CD4-positive, alpha-beta T cell treated with Interleukin-12 subunit alpha and Interleukin-12 subunit beta, for 1 hour (primary cell): ENCODE measurements around the gene NKAIN4.
"Not testable (repeated sequence)": the region's sequence is repeated elsewhere in the genome, so short reads cannot be mapped to it uniquely, and the experiment has no call there.

ENCODE experiments used
- DNase-seq: peaks from one replicate; pipeline ENCODE4 v3.0.0-alpha.2; 2020

The NKAIN4 gene

DNA sequence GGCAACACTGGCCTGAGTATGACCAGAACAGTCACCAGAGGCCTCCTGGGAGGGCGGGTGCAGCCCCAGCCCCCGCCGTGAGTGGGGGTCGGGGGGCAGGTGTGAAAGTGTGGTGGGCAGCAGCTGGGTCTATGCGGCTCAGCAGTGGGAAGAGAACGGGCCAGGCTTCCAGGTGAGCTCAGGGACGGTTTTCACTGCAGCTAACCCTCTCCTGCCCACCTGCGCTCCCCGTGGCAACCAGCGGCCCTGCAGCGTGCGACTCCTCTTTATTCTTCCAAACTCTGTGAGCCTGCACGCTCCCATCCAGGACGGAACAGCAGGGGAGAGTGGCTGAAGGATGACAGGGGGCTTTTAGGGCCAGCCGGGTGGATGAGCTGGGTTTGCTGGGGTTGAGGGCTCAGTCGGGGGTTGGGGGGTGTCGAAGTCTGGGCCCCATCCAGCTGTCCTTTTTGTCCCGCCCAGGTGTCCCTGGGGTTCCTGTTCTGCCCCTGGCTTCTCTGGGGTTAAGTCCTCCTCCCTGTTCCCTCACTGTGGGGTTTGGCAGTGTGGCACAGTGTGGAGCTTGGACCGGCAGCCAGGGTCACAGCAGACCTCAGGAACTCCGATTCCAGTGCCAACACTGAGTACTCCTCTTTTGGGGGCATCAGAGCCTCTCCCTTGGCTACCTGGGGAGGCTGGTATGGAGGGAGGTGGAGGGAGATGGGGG lies 19.4 kb downstream of the NKAIN4 start:
- DNase-seq, result peak; percentile 12

DNA sequence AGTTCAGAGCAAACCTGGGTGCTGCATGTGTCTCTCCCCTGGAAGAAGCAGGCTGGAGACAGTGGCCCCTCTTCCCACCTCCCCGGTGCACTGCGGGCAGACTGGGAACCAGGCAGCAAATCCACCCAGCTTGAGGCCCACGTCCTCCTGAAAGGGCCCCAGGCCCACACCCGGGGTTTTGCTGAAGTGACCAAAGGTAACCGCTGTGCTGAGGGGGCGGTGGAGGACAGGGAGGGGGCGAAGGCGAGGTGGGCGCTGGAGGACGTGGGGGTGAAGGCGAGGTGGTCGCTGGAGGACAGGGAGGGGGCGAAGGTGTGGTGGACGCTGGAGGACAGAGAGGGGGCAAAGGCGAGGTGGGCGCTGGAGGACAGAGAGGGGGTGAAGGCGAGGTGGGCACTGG lies 20.3 kb downstream of the NKAIN4 start:
- DNase-seq, result no peak

DNA sequence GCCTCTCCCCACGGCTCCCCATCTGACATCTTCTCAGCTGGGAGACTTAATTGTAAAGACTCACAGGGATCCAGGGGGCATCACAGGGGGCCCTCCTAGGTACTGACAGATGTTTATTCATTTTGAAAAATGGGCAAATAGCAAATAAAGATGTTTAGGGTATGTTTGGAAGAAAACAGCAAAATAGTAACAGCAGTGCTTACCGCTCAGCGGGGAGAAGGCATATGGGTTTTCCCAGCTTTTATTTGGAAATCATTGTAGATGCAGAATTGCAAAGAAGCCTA lies 21.3 kb downstream of the NKAIN4 start:
- DNase-seq, result no peak

DNA sequence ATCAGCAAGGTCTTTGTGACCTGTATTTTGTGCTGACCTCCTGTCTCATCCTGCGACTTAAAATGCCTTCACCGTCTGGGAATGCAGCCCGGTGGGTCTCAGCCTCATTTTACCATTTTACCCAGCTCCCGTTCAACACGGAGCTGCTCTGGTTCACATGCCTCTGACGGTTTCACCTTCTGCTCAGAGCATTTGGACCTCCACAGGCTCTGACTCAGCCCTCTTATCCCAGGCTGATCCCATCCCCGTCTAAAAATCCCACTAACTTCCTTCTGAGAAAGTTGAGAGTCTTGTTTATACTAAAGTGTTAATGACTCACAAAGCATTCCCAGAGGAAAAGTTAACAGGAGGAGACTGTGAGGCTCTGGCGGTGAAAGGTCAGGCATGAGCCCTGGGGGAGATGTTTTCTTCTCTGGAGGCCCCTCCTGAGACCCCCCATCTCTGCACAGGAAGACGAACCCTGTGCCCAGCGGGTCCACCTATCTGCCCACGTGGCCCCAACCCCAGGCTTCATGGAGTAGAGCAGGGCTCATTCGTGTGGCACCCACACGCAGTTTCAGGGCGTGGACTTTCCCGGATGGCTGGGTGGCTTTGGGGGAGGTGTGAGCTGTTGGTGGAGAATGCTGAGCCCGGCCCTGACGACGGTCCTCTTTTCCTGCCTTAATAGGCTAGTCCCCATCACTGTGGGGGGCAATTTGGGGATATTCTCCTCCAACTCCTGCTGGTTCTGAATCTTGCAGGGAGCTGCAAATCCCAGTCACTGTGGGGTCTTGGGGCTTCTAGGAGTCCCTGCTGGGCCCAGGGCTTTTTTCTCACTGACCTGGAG lies 21.8 kb downstream of the NKAIN4 start:
- DNase-seq, result no peak

DNA sequence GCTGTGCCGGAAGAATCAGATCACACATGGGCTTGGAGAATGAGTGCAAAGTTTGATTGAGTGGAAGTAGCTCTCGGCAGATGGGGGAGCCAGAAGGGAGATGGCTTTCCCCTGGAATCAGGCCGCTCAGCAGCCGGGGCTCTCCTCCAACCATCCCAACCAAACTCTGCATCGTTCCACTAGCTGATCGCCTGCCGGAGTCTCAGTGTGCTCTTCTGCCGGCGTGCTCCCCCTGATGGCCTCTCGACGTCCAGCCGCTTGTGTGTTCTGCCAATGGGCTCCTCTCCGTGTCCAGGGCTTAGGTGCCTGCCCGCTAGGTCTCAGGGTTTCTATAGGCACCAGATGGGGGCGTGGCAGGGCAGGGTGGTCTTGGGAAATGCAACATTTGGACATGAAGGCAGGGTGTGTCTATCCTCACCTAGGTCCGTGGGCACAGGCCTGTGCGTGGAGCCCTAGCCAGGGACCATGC lies 23.4 kb downstream of the NKAIN4 start:
- DNase-seq, result no peak

DNA sequence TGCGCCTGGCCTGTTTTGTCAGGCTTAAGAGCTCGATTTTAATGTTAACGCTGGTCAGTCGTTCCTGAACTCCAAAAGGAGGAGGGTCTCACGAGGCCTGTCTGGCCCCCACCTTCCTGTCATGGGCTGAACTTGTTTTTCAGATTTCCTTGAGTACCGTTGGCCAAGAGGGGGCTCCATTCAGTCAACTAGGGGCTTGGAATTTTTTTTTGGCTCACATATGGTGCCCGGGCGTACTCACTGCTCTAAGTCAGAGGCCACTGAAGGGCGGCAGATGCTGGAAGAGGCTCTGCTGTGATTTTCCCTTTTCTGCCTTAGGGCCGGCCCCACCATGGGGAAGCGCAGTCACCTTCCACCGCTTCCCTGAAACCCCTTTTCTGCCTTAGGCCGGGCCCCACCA lies 25.5 kb downstream of the NKAIN4 start:
- DNase-seq, result no peak

DNA sequence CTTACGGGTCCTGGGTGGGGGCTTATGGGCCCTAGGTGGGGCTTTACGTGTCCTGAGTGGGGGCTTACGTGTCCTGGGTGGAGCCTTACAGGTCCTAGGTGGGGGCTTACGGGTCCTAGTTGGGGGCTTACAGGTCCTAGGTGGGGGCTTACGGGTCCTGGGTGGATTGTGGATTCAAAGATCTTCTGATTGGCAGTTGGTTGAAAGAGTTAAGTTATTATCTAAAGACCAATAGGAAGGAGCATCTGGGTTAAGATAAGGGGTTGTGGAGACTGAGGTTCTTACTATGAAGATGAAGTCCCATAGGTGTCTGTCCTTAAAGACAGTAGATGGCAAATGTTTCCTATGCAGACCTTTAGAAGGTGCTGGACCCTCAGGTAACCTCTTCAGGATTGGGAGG lies 27.0 kb downstream of the NKAIN4 start:
- no peak for DNase-seq

DNA sequence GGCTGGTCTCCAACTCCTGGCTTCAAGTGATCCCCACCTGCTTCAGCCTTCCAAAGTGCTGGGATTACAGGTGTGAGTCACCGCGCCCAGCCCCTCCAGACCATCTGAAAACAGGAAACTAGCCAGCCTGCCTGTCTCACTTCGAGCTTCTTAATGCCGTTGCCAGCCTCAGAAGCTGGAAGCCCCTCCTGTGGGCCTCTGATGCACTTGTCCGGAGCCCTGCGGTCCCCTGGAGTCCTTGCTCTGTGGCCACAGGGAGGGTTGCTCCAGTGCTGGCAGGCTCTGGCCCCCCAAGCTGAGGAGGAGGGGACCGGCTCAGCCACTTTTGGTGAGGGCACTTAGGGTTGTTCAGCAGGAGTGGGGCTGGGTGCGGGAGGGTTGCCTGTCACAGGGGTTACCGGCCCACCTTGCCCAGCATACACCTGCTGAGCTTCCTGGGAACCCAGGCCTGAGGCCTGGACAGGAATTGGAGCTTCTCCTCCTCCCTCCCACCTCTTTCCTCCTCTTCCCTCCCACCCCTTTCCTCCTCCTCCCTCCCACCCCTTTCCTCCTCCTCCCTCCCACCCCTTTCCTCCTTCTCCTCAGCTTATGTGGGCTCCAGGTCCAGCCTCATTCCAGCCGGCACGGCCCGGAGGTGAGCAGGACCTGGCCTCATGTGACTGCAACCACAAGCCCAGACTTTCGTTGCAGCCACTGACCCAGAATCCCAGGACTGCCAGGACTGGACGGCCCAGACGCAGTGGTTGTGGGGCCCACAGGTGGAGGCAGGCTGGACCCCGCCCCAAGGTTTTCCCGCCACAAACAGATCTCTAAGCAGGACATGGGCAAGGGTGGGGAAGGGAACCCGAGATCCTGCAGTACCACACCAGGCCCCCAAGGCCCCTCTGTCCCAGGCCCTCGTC lies 28.0 kb downstream of the NKAIN4 start:
- no peak for DNase-seq

DNA sequence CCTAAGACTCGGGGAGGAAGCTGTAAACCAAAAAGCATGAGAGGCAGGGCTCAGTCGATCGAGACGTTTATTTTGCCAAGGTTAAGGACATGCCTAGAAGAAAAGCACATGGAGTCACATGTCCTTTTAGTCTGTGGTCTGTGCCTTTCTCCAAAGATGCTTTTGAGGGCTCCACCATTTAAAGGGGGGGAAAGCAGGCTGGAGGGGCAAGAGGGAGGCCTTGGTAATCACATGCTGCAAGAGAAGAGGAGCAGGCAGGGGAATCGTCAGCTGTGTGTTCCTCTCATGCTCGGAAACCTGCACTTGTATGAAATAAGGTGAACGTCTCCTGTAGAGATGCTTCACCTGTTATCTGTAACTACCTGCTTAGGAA lies 29.2 kb downstream of the NKAIN4 start:
- no peak for DNase-seq

DNA sequence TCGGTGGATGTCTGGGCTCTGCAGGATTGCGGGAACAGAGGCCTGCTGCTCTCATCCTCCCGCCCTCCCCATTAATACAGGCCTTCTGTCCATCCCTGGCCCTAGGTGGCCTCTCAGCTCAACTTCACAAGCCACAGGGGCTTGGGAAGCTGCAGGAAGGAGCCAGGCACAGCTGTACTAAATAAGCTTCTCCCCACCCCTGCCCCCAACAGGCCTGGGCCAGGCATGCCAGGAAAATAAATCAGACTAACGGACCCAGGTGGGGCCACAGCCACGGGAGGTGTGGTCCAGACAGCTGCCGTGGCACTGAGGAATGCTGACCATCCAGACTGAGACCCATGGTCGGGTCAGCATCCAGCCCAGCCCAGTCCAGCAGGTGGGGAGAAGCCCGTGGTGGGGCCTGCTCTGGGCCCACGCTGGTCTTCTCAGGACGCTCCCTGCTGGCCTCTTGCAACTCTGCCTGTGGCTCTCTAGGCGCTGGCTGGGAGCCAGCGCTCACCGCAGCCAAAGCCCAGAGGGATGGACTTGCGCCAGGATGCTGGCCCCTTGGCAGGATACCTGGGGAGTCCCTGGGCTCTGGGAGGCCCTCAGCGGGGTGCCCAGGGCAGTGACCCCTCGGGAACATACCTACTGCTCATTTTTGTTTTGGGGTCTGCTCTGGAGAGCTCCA lies 29.7 kb downstream of the NKAIN4 start:
- DNase-seq, result no peak

DNA sequence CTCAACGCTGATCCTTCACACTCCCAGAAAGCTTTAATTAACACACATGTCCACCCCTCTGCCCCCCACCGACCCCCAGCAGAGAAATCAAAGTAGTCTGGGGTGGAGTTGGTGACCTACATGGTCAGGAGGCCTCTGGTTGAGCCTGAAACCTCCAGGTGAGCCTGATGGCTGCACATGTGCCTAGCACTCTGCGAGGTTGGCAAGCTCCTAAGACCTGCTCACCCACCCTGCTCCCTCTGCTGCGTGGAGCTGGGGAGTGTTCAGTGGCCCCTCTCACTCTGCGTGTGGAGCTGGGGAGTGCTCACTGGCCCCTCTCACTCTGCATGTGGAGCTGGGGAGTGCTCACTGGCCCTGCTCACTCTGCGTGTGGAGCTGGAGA lies 30.4 kb downstream of the NKAIN4 start:
- DNase-seq, result no peak

DNA sequence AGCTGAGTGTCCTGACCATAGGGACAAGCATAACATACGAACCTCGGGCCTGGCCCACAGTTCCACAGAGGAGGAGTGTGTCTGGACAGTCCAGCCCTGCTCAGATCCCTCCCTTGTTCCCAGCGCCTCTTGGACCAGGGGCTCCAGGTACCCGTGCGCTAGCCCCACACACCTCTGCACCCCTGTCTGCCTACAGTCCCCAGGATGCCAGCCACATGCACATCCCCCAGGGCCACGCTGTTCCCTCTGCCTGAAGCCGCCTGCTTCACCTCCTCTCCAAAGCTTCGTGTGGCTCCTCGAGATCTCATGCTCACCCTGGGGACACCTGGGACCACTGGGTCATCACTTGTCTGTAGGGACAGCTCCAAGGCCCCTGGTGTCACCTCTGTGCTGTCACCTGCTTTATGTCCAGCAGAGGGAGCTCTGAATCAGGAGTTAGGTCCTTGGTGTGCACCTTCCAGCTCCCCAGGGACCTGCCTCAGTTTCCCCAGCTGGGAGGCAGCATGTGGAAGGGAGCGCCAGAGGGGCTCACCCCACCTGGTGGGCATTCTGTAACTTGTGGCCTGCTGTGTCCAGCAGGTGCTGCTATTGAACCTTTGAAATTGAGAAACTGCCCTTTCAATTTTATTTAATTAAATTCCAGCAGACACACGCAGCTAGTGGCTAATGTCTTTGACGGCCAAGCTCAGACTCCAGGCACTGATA lies 31.0 kb downstream of the NKAIN4 start:
- peak; percentile 52 for DNase-seq

DNA sequence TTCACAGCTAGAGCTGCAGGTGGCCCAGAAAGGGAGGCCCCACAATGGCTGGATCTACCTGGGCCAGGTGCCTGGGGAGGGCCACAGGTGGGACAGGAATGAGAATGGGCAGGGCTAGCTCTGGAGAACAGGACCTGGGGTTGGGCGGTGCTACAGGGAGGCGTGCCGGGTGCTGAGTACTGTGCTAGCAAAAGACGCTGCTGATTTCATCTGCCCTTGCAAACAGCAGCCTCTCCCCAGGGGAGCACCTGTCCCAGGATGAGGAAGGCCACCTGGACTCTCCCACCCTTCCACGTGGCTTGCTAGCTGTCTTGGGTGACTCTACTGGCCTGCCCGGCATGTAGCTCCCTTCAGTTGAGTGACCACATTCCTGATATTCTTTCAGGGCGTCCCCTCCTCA lies 31.7 kb downstream of the NKAIN4 start:
- DNase-seq, result no peak

DNA sequence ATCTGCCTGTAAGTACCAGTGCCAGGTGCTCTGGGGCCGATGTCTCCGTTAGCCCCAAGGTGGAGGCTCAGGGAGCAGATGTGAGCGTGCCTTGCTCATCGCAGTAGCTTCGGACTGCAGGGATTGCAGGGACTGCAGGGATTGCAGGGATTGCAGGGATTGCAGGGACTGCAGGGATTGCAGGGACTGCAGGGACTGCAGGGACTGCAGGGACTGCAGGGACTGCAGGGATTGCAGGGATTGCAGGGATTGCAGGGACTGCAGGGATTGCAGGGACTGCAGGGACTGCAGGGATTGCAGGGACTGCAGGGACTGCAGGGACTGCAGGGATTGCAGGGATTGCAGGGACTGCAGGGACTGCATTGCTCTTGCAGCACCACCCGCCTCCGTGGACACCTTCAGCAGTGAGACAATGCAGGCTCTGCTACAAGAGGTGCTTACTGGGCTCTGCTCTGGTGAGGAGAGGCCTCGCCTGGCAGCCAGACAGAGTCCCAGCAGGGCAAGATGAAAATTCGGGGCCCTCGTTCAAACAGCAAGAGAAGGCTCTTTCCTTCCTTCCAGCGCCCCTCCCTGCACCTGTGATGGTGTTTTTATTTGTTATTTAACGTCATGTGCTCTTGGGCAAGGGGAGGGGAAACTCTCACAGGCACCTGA lies 32.7 kb downstream of the NKAIN4 start:
- not testable (repeated sequence) for DNase-seq

DNA sequence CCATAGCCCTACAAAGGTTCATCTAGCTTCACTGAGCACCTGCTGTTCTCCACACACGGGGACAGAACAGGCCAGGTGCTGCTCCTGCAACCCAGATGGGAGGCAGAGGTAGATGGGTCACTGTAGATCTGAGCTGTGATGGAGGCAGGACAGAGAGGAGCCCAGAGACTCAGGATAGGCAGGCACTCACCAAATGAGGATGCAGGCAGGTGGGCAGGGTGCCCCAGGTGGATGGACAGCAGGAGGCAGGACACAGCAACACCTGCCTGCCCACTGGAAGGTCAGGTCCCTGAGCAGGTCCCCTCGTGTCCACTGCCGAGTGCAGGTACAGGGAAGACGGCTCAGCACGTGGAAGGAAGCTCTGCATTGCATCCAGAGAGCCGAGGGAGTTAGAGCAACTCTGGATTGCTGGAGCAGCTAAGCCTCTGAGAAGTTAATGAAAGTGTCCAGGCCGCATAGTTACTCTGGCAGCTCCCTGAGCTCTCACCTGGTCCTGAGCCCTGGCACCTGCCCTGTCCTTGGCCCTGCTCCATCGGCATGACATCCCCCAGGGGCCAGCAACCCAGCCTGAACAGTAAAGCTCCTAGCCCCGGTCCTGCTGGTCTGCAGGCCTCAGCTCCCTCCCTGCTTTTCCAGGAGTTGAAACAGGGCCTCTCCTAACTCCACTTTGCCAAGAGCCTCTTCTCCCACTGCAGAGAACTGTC lies 33.4 kb downstream of the NKAIN4 start:
- no peak for DNase-seq

DNA sequence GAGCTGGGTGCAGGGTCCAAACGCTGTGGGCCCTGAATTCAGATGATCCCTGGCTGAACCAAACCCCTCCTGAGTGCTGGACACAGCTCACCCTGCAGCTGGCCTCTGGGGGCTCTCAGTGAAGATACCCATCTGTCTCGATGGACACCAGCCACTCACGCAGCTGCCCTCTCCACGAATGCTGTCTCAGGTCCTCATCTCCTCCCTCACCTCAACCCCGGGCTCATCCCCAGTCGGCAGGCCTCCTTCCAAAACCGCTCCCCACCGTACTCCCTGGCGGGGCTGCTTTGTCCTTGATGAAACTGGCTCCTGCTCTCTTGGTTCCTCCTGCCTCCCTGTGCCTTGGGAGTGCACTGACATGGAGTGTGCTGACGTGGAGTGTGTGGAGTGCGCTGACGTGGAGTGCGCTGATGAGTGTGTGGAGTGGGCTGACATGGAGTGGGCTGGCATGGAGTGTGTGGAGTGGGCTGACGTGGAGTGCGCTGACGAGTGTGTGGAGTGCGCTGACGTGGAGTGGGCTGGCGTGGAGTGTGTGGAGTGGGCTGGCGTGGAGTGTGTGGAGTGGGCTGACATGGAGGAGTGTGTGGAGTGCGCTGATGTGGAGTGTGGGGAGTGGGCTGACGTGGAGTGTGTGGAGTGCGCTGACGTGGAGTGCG lies 34.3 kb downstream of the NKAIN4 start:
- DNase-seq, result no peak

DNA sequence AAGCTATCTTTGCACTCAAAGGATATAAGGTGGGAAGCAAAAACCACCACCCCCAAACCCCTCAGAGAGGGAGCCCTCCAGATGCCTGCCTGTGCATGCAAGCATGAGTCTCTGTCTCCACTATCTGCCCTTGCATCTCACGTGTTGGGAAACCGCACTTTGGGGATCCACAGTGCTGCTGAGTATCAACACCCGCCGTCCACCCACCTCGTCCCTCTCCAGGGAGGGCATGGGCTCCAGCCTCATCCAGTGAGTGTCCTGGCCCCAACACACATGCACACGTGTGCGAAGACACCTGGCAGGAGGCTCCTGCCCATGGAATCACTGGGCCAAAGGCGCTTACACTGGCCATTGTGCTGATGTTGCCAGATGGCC lies 34.8 kb downstream of the NKAIN4 start:
- DNase-seq, result no peak

DNA sequence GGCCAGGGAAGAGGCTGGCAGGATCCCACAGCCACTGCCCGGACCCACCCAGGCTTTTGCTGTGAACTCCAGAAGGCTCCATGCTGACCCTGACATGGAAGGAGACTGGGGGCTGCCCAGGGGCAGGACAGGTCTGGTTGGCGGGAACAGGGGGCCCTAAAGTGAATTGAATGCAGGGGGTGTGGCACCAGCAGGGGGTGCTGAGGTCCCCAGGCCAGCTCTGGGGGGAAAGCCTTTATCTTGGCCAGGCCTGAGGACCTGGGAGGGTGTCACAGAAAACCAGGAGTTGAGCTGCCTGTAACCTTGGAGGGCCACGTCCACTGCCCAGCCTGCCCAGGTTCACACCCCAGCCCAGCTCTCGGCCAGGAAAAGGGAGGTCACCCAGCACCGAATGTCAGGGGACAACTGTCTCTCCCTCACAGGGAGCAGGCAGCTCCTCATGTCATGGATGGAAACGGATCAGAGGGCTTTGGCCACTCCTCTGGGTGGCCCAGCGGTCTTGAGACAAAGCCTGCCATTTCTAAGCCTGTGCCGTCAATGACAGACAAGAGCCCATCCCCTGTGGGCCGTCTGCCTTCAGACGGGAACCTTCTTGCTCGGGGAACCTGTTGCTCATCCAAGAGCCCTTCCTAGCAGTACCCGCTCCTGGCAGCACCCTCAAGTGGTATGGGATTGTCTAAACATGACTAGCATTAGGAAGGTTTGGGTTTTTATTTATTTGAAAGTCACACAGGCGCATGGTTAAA lies 35.4 kb downstream of the NKAIN4 start:
- DNase-seq, result no peak

DNA sequence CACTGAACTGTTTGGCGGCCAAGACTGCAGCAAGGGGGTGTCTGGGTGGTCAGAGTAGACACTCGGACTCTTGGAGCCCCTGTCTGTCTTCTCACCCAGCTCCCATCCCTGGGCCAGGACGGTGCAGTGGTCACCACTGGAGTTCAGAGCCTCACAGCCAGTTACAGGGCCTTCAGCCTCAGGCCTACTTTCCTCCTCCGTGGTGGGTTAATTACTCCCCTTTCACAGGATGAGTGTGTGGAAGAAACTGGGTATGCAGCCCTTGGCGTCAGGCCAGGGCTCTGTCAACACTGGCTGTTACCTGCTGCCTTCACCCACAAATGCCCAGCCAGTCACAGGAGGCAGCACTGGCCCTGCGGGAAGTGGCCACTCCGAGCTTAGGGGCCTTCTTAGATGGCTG lies 36.6 kb downstream of the NKAIN4 start:
- no peak for DNase-seq

DNA sequence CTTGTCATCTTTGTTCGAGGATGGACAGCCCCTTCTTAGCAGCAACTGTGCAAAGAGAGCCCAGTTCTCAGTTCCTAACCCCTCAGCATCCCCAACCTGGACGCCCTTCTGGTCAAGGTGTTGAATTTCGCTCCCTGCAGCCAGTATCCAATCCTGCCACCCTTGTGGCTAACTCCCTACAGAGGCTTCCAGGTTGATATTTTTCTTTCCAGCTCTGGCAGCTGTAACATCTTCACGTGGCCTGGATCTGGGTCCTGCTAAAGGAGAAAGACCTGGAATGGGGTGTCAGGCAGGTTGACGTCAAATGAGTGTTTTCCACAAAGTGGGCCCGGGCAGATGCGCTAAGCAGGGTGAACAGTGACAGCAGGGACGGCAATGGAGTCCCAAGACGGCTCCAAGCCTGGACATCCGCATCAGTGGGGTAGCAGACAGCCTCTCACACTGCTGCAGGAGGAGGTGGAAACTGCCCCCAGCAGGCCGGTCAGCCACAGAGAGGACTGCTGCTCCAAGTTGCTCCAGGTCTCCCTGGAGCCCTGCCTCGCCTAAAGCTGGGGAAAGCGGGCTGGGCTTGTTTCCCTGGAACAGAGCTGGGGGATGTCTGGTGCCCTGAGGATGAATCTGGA lies 37.3 kb downstream of the NKAIN4 start:
- DNase-seq, result no peak
